VCaP (cell line): ENCODE results near the gene SUFU.

Experiments
- H3K27ac ChIP-seq: fragments of 450-650 bp; 2 replicates; pipeline ENCODE4 v1.5.1; 2017
- CTCF ChIP-seq: fragments of 450-650 bp; conservative IDR thresholded peaks from 2 replicates; pipeline ENCODE4 v1.5.1; 2017; ENCODE audit warnings: mild to moderate bottlenecking, moderate library complexity

SUFU gene

GRCh38 chr10:102462512-102463054, 41.2 kb upstream of the SUFU start:
- H3K27ac ChIP-seq, result peak overlapping the region; percentile 93
- TF ChIP-seq CTCF, result no peak

- H3K27ac ChIP-seq, result peak overlapping the region; percentile 93
These were observed 39.8 kb upstream of the SUFU start for GRCh38 chr10:102463983-102464382.

GRCh38 chr10:102465466-102465865, 38.3 kb upstream of the SUFU start:
- TF ChIP-seq CTCF, result no peak
- peak overlapping the region; percentile 23; the same call in 1 of the 2 replicates for H3K27ac ChIP-seq

More at GRCh38 chr10:102463983-102464382, 39.8 kb upstream of the SUFU start:
- TF ChIP-seq CTCF, result no peak

GRCh38 chr10:102467318-102467717, 36.5 kb upstream of the SUFU start:
- no peak overlapping the region for H3K27ac ChIP-seq
- TF ChIP-seq CTCF, result no peak

- no peak overlapping the region for H3K27ac ChIP-seq
- TF ChIP-seq CTCF, result no peak
These were observed 35.8 kb upstream of the SUFU start for GRCh38 chr10:102467971-102468438.

- no peak for TF ChIP-seq CTCF
- H3K27ac ChIP-seq, result no peak overlapping the region
These were observed 35.1 kb upstream of the SUFU start for GRCh38 chr10:102468683-102469082.

- no peak overlapping the region for H3K27ac ChIP-seq
- no peak for TF ChIP-seq CTCF
These were observed 32.9 kb upstream of the SUFU start for GRCh38 chr10:102470579-102471546.
